HG02973 (cell line): ENCODE measurements around the gene GABARAP.
"Not testable (repeated sequence)": the region's sequence is repeated elsewhere in the genome, so short reads cannot be mapped to it uniquely, and the experiment has no call there.

Source experiments
- ATAC-seq: cut with Tn5 transposase; IDR thresholded peaks from one replicate; pipeline ENCODE4 v1.9.1; 2021; ENCODE audit warnings: moderate library complexity; ENCODE audit not compliant: unreplicated experiment

GABARAP gene

GRCh38 chr17:7261379-7262191 lies 19.3 kb upstream of the GABARAP start:
- no peak for ATAC-seq

DNA sequence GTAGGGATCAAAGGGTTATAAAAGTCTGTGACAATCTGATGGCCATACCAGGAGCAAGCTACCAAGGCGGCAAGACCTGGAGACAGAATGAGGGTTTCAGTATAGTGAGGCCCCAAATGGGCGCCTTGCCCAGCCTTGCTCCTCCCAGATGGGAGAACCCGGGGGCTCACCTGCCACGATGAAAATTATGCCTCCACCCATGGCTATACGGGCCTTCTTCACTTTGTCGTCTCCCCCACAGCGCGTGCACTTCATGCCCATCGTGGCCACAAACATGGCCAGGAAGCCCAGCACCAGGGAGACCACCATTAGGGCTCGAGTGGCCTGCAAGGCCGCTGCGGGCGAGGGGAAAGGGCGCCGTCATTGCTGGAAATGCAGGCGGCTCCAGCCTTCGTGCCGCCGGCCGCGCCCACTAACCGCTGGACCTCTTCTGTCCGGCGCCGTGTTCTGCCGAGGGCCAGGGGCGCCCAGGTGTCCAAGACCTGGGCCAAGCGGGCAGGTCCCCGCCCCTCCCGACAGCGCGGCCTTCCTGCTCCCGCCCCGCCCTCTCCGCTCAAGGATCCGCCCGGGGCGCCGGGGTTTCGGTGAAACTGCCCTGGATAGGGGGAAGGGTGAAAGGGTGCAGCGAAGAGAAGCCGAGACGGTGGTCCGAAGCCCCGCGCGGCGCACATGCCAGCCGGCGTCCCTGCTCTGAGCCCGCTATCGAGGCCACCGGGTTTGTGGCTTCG lies 18.6 kb upstream of the GABARAP start:
- ATAC-seq = no peak

DNA sequence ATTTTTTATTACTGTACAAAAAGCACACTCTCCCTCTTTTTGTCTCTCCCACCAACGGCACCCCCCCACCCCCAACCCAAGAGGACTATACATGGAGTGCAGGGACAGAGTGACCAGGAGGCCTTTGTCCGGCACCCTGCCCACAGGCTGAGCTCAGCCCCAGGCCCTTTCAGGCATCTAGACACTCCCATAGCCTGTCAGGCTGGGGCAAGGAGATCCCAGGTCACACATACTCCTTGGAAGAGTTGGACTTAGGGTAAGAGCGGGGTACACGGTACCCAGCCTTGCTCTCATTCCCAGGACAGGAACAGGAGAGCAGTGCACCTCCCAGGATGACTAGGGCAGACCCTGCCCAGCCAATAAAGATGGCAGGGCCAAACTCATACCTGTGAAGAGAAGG lies 17.9 kb upstream of the GABARAP start:
- no peak for ATAC-seq

GRCh38 chr17:7259555-7259889 lies 17.3 kb upstream of the GABARAP start:
- no peak for ATAC-seq

DNA sequence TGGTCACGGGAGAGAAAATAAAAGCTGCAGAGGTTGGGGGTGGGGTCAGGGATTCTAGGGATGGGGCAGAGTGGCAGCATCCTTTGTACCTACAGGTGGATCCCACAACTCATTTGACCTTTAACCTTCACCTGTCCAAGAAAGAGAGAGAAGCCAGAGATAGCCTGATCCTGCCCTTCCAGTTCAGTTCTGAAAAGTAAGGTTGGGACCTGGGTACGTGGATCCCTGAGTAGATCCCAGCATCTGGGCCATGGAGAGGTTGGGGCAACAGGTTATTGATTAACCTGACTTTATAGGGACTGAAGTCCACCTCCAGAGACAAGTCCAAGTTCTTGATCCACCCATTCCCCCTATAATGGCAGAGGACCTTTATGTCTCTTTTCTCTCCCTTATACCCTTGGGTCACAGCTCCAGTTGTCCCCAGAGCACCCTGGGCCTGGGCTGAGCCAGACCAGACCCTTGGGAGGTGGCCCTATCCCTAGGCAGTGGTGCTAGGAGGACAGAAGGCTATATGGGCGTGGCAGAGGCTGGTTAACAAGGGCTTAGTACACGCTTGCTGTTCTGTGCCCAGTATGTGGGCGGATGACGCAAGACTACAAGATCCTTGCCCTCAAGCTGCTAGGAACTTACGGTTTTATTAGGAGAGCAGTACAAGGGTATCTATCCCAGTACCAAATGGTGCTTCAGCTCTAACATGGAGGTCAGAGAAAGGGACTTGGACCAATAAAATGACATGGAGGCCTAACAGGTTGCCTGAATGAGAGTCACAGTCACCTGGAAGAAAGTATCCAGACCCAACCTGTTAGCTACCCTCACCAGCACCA lies 16.7 kb upstream of the GABARAP start:
- no peak for ATAC-seq

DNA sequence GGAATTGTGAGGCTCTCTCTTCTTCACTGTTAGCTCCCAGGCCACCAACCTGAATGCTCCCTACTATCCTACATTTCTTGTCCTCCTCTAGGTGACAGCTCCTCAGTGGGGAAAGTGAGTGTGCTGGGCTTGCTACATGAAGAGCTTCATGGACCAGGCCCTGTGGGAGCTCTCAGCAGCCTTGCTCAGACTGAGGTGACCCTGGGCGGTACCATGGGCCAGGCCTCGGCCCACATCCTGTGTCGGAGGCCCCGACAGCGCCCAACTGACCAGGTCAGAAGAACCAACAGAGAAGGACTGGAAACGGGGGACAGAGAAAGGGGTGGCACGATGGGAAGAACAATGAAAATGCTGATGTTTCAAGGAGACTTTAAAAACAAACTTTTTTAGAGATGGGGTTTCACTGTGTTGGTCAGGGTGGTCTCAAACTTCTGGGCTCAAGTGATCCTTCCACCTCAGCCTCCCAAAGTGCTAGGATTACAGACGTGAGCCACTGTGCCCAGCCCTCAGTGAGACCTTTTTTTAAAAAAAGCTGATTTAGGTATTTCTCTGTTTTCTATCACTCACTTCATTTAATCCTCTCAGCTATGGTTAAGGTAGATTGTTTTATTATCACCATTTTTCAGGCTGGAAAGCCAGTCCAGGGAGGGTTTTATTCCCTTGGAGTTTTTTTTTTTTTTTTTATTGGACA lies 14.7 kb upstream of the GABARAP start:
- ATAC-seq = no peak

GRCh38 chr17:7254511-7254910 lies 12.3 kb upstream of the GABARAP start:
- no peak for ATAC-seq

- no peak for ATAC-seq
These were observed 10.8 kb upstream of the GABARAP start for GRCh38 chr17:7253082-7253481.

- peak; percentile 52 for ATAC-seq
These were observed 10.2 kb upstream of the GABARAP start, which contains the start of gene ELP5 for GRCh38 chr17:7252176-7253043. TSS of gene ELP5 (plus strand) at chr17:7252215. CDS start at chr17:7252551, 336 bp downstream.

GRCh38 chr17:7251661-7252175 lies 9.5 kb upstream of the GABARAP start, which contains the start of gene CTDNEP1:
TSS of gene CTDNEP1 (minus strand) at chr17:7251734. CDS start at chr17:7251296, 438 bp downstream.
- ATAC-seq = peak; percentile 77

- no peak for ATAC-seq
These were observed 8.7 kb upstream of the GABARAP start for GRCh38 chr17:7250695-7251627.

DNA sequence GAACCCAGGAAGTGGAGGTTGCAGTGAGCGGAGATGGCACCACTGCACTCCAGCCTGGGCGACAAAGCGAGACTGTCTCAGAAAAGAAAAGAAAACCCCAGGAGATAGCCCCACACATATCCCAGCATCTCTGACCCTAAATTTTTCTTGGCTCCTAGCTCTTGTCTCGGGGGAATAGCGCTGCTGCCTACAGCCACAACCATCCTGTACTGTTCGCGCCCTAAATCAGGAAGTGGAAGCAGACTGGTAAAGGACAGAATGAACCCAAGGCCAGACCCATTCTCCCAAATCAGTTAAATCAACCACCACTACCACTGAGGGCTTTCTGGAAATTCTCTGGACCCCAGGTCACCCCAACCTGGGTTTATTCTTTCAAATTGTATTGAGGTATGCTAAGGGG lies 7.6 kb upstream of the GABARAP start:
- ATAC-seq = no peak

DNA sequence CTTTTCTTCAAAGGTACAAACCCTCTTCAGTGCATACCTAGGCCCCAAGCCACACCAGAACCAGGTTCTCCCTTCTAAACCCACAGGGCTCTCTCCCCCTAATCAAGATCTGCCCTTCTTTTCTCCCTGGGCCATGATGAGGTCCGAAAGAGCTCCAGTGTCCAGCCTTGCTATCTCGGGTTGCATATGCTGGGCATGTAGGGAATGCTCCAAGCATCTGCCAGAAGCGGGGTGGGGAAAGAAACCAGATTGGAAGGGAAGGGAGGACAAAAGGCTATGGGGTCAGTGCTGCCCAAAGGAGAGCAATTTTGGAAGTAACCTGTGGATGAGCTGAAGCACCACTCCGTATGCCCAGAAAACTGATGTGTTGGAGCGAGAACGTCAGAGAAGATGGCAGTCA lies 7.0 kb upstream of the GABARAP start:
- ATAC-seq = no peak

GRCh38 chr17:7248796-7249195 lies 6.5 kb upstream of the GABARAP start:
- no peak for ATAC-seq

DNA sequence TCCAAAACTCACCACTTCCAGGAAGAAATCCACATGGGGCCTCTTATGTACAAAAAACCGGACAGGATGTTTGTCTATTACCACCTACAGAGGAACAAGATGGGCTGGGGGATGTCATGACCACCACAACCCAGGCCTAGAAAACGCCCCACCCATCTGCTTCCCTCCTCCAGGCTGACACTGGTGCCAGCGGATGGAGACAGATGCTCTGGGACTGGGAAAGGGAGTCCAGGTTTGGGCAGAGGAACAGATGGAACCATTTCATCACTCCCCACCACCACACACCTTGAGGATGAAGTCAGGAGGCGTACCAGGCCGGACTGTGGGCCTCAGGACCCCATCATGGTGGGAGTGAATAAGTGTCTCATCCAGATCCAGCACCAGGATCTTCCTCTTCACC lies 4.5 kb upstream of the GABARAP start:
- ATAC-seq = no peak

DNA sequence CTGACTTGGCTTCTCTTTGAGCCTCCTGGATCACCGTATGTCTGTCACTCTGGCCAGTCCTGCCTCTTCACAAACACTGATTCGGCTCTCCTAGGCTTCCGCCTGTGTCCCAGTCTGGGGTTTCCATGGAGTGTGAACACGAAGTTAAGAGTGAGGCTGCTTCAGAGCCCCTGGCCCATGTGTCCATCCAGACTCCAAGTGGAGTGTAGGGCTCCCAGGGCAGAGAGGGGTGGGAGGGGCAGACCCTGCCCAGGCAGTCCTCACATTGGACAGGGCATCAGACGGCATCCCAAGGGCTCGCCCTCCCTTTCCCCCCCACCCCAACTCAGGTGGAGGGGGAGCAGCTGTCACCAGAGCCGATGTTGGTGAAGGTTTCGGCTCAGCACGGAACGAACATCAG lies 1.6 kb upstream of the GABARAP start:
- not testable (repeated sequence) for ATAC-seq

DNA sequence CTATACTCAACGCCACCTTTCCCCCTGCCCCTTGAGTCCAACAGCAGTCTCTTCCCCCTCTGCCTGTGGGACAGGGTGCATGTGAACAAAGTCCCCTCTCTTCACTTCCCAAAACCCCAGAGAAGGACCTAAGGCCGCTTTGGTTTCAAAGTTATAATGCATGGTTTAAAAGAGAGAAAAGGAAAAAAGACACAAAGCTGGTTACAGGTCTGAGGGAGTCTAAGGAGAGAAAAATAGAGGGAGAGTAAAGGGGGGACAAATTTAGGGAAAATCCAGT lies 1.1 kb upstream of the GABARAP start:
- no peak for ATAC-seq

- peak; percentile 33 for ATAC-seq
These were observed 636 bp upstream of the GABARAP start for GRCh38 chr17:7242717-7243452.
